Liver (tissue), 9 donors: Measurements from ENCODE around the gene CLGN. TPM values are rescaled to one million over a fixed set of nuclear protein-coding genes. Genes with fewer than 3 reads are reported as not detected.

Source experiments
- DNase-seq: peaks from one replicate; pipeline ENCODE4 v3.0.0-alpha.2; 2017; ENCODE audit warnings: low spot score
- H3K27ac ChIP-seq, 2 donors: one replicate each; pipeline ENCODE4 v1.7.0; 2013; ENCODE audit warnings: inconsistent platforms in 2 of 2, low read length in 2 of 2, control low read depth in 1 of 2, low read depth in 1 of 2, mild to moderate bottlenecking in 1 of 2
- H3K27me3 ChIP-seq, 4 donors: one replicate each; pipeline versions ENCODE4 v1.6.1 to v1.7.0; 2013; ENCODE audit warnings: low read length in 3 of 4, inconsistent platforms in 1 of 4, mild to moderate bottlenecking in 1 of 4, moderate library complexity in 1 of 4; ENCODE audit not compliant: control insufficient read depth in 4 of 4, insufficient read depth in 4 of 4
- H3K36me3 ChIP-seq, 4 donors: one replicate each; pipeline versions ENCODE4 v1.6.1 to v1.7.0; 2013; ENCODE audit warnings: low read length in 3 of 4, mild to moderate bottlenecking in 3 of 4, low read depth in 1 of 4, moderate library complexity in 1 of 4; ENCODE audit not compliant: control insufficient read depth in 4 of 4, insufficient read depth in 3 of 4
- H3K4me1 ChIP-seq, 4 donors: one replicate each; pipeline versions ENCODE4 v1.6.1 to v1.7.0; 2013; ENCODE audit warnings: low read length in 3 of 4, mild to moderate bottlenecking in 3 of 4, moderate library complexity in 1 of 4; ENCODE audit not compliant: control insufficient read depth in 4 of 4, insufficient read depth in 4 of 4
- H3K4me3 ChIP-seq, 3 donors: one replicate each; pipeline versions ENCODE4 v1.6.1 to v1.7.0; 2013; ENCODE audit warnings: low read length in 3 of 3, control low read depth in 1 of 3, low read depth in 1 of 3, mild to moderate bottlenecking in 1 of 3
- H3K9ac ChIP-seq, 2 donors: one replicate each; pipeline ENCODE4 v1.7.0; 2013; ENCODE audit warnings: low read length in 2 of 2, mild to moderate bottlenecking in 2 of 2, moderate library complexity in 2 of 2, control low read depth in 1 of 2, low read depth in 1 of 2
- H3K9me3 ChIP-seq, 4 donors: one replicate each; pipeline versions ENCODE4 v1.6.1 to v1.7.0; 2013; ENCODE audit warnings: low read length in 3 of 4; ENCODE audit not compliant: control insufficient read depth in 4 of 4
- CTCF ChIP-seq: fragments of 150-350 bp; IDR thresholded peaks from 2 replicates; pipeline ENCODE4 v1.5.1; 2017; ENCODE audit warnings: improper control_type of control experiment, low read depth, low read length; ENCODE audit not compliant: missing input control
- EGR1 ChIP-seq, 2 donors: IDR thresholded peaks; 2 replicates each; pipeline ENCODE4 v1.6.1; 2016 to 2018; ENCODE audit warnings: antibody characterized with exemption in 2 of 2, low read depth in 2 of 2
- FOXA1 ChIP-seq: IDR thresholded peaks from 2 replicates; pipeline ENCODE4 v1.6.1; 2016; ENCODE audit warnings: antibody characterized with exemption
- FOXA2 ChIP-seq: IDR thresholded peaks from 2 replicates; pipeline ENCODE4 v1.6.1; 2016; ENCODE audit warnings: antibody characterized with exemption
- HNF4A ChIP-seq, 2 donors: conservative IDR thresholded peaks; 2 replicates each; pipeline ENCODE4 v1.6.1; 2016; ENCODE audit warnings: antibody characterized with exemption in 2 of 2, mild to moderate bottlenecking in 2 of 2
- HNF4G ChIP-seq: IDR thresholded peaks from 2 replicates; pipeline ENCODE4 v1.6.1; 2016; ENCODE audit warnings: antibody characterized with exemption
- JUND ChIP-seq, 2 donors: IDR thresholded peaks; 2 replicates each; pipeline ENCODE4 v1.6.1; 2016; ENCODE audit warnings: antibody characterized with exemption in 2 of 2
- NR2F2 ChIP-seq: IDR thresholded peaks from 2 replicates; pipeline ENCODE4 v1.6.1; 2016; ENCODE audit warnings: antibody characterized with exemption
- RAD21 ChIP-seq, 2 donors: IDR thresholded peaks; 2 replicates each; pipeline ENCODE4 v1.6.1; 2016; ENCODE audit warnings: antibody characterized with exemption in 2 of 2, mild to moderate bottlenecking in 2 of 2
- REST ChIP-seq: IDR thresholded peaks from 2 replicates; pipeline ENCODE4 v1.6.1; 2016; ENCODE audit warnings: antibody characterized with exemption, mild to moderate bottlenecking
- RXRA ChIP-seq, 2 donors: IDR thresholded peaks; 2 replicates each; pipeline ENCODE4 v1.6.1; 2017 to 2018; ENCODE audit warnings: antibody characterized with exemption in 2 of 2, mild to moderate bottlenecking in 1 of 2
- SP1 ChIP-seq: IDR thresholded peaks from 2 replicates; pipeline ENCODE4 v1.6.1; 2018; ENCODE audit warnings: antibody characterized with exemption, mild to moderate bottlenecking
- TAF1 ChIP-seq: conservative IDR thresholded peaks from 2 replicates; pipeline ENCODE4 v1.6.1; 2016; ENCODE audit warnings: antibody characterized with exemption, mild to moderate bottlenecking
- ZBTB33 ChIP-seq: IDR thresholded peaks from 2 replicates; pipeline ENCODE4 v1.6.1; 2016; ENCODE audit warnings: antibody characterized with exemption
- WGBS: extraction: QIAGEN DNeasy Blood & Tissue Kit; methylation state at CpG from one replicate; pipeline ENCODE4 v1.1.7; 2013; 5-methylcytosine and 5-hydroxymethylcytosine counted together
- polyA plus RNA-seq, 2 donors: library from polyadenylated mRNA; stranded (reverse) in 1 of 2; unstranded in 1 of 2; fragments of 200-250 nt in 1 of 2; fragments of >200 nt in 1 of 2; fragmentation: Nextera tagmentation in 1 of 2; extraction: Ambion mirVana in 1 of 2; gene quantifications; one replicate each; pipeline versions ENCODE4 v1.2.1 to v1.2.3, GENCODE V29; 2013 to 2015
- total RNA-seq, 2 donors: library from RNA; depleted of rRNA; stranded (reverse); fragments of >200 nt; gene quantifications; one replicate each; pipeline ENCODE4 v1.2.3, GENCODE V29; 2014
- TF ChIP-seq, protein P1 (sequence below): IDR thresholded peaks from 2 replicates; pipeline ENCODE4 v1.6.1; 2016; ENCODE audit warnings: antibody characterized with exemption
- donor health status: healthy.
- donor health status: healthy.
- donor health status: healthy.
- donor health status: healthy.
- donor health status: healthy.

The CLGN gene
- total and polyA plus RNA-seq, 4 donors, result 1.0 to 8.2 (median 5.0) TPM

DNA sequence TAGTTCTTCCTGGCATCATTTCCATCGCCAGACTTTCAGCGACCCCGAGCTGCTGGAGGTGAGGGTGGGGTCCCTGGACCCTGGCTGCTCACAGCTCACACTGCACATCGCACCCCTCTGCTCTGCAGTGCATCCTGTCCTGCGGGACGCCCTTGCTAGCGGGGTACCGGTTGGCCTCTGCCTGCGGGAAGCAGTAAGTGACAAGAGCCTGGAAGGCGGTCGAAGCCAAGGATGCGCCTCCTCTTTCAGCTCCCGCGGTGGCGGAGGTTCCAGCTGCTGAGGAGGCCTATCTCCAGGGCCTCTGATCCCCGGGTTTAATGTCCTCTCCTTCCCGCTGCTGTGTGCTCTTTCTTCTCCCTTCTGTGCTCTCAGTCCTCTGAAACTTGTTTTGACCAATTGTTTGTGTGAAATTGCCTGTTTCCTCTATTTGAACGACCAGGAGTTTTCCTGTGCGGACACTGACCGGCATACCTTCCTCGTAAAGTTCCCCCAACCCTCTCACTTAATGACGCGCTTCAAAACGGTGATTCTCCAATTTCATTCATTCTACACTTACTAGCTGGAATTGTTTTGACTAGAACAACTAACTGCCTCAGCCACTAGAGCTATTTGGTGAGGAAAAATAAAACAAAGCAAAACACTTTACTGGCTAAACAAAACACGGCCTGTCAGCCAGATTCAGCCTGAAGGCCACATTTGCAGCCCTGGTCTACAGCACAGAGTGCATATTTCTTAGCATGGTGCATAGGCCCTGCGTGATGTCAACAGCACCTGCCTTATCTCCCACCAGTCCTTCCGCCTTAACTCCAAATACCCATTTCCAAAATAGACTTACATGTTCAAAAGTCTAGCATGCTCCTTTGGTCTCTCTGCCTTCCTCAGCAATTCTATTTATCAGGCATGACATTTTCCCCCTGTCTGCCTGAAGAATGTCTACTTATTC, 42.6 kb upstream of the CLGN start:
- peaks cover 0 to 3% (median 0%) of the 10 kb centered on the region in 4 donors for H3K27me3 ChIP-seq
- 60% methylated on average over 27 of the region's 27 CpGs for WGBS
- H3K9ac ChIP-seq, result no peak overlapping the region
- no peaks in the 10 kb centered on the region for H3K9me3 ChIP-seq
- no peaks in the 10 kb centered on the region for H3K4me1 ChIP-seq
- no peak overlapping the region for H3K27ac ChIP-seq
- H3K36me3 ChIP-seq, result no peaks in the 10 kb centered on the region
- H3K4me3 ChIP-seq, result no peak overlapping the region
- TF ChIP-seq HNF4A (conservative IDR thresholded peaks at IDR 0.05), result no peak
- TF ChIP-seq HNF4G, result no peak
- TF ChIP-seq JUND (IDR thresholded peaks at IDR 0.05), result no peak
- TF ChIP-seq RAD21 (IDR thresholded peaks at IDR 0.05), result no peak
- no peak for TF ChIP-seq RXRA (IDR thresholded peaks at IDR 0.05)
- TF ChIP-seq NR2F2, result no peak
- TF ChIP-seq SP1, result no peak
- no peak for TF ChIP-seq REST
- TF ChIP-seq, protein P1, sequence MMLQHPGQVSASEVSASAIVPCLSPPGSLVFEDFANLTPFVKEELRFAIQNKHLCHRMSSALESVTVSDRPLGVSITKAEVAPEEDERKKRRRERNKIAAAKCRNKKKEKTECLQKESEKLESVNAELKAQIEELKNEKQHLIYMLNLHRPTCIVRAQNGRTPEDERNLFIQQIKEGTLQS, result no peak
- DNase-seq, result no peak

DNA sequence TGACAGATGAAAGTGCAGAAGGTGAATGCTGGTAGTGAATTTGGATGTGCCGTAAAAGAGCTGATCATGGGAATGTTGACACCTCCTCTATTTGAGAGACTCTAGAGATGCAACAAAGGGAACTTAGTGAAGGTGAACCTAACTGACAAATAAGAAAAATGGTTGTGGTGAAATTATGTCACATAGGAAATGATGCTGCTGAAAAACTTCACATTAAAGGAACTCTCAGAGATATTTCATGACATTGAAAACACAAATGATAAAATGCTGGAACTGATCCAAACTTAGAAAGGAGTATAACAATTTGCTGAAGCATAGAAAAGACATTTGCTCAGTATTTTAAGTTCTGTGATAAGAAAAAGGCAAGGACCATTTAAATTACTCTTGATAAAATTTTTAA, 38.7 kb upstream of the CLGN start:
- Histone ChIP-seq H3K27ac (no peak overlapping the region), H3K27me3 (peaks cover 0 to 3% (median 0%) of the 10 kb centered on the region in 4 donors), H3K9me3 (no peaks in the 10 kb centered on the region), H3K4me3 (no peak overlapping the region), H3K4me1 (no peaks in the 10 kb centered on the region), H3K9ac (no peak overlapping the region), H3K36me3 (no peaks in the 10 kb centered on the region)
- TF ChIP-seq HNF4A (conservative IDR thresholded peaks at IDR 0.05) (no peak), HNF4G (no peak), FOXA2 (no peak), EGR1 (IDR thresholded peaks at IDR 0.05; ENCODE audit: low read depth in 2 of 2) (no peak)
- DNase-seq, result no peak
- 88% methylated on average over 1 of the region's 1 CpG for WGBS

DNA sequence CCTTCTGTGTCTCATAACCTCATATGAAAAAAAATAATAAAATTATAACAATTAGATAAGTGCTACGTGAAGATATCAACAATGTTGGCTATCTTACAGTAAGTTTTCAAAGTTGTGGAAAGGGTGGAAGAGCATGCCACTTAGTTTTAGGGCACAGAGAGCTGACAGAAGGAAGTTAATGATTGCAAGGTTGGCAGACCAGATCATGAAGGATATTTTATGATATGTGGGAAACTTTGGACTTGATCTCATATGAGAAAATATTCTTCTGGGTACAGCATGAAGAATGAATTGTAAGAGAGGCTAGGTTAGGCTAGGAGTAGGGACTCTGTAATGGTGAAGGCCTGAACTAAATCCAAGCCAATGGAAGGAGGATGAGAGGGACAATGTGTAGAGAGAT, 36.2 kb upstream of the CLGN start:
- Histone ChIP-seq H3K4me3 (no peak overlapping the region), H3K9me3 (no peaks in the 10 kb centered on the region), H3K4me1 (no peaks in the 10 kb centered on the region), H3K36me3 (no peaks in the 10 kb centered on the region), H3K9ac (no peak overlapping the region), H3K27me3 (no peaks in the 10 kb centered on the region), H3K27ac (no peak overlapping the region)
- 63% methylated on average over 1 of the region's 1 CpG for WGBS
- DNase-seq, result no peak
- TF ChIP-seq ZBTB33 (no peak), FOXA1 (no peak), SP1 (no peak), CTCF (no peak), TAF1 (no peak), HNF4G (no peak), REST (no peak), JUND (IDR thresholded peaks at IDR 0.05) (no peak)
- TF ChIP-seq, protein P1, result no peak
